GDM1 (cell line): ENCODE measurements around the gene RBM19.

Experiments
- DNase-seq: peaks from one replicate; lab custom pipeline; 2025; lab: John Stamatoyannopoulos, UW

The RBM19 gene

DNA sequence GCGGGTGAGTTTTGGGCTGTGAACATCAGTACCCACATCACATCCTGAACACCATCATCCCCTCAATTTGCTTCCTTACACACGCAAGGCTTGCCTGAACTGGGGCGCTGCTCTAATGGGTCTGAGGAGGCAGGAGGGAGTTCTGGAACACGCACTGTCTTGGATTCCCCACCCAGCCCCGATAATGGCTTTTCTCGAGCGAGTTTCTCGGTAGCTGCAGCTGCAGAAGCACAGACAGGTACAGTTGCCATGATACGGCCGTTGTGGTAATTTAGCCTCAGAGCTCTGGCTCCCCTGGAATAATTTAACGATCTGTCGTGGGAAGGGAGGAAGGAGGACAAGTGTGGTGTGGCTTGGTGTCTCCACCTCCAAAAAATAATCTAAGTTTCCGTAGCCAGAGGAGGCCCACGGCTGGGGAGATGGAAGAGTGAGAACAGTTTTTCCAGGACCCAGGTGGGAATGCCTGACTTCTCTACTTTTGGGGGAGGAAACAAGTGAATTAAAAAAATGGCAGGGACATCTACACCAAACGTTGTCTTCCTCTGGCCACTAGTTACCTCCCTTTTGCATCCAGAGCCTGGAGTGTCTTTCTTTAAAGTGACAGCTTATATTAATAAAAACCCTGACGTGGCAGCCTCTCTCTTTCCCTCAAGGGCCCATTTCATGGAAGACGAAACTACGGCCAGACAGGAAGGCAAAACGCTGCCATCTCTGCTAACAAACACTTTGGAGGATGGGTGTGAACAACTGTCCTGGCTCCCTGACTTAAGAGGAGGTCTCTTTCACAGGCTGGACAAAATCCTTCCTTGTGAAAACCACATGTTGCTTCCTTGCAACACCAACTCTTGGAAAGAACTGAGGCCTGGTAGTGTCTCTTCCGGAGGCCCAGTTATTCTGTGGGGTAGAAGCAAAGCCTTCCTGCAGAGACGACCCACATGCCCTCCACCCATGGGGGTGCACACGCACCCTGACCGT is 84.8 kb downstream of the RBM19 start:
- no peak for DNase-seq

DNA sequence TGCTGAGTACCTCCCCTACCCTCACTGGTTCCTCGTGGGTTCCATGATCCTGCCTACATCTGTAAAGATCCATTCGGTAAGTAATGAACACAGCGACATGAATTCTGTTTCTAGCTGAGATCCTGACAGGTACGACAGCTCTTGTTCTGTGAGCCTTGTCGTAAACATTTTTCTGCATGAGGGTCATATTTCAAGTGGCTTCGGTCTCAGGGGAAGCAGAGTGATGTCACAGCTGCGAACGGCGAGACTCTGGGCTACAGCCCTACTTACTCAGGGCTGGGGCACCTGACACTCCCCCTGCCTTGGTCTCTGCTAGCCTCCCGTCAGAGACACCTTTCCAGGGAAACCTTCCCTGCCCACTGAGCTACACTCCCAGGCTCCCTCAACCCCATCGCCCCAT is 85.8 kb downstream of the RBM19 start:
- no peak for DNase-seq

DNA sequence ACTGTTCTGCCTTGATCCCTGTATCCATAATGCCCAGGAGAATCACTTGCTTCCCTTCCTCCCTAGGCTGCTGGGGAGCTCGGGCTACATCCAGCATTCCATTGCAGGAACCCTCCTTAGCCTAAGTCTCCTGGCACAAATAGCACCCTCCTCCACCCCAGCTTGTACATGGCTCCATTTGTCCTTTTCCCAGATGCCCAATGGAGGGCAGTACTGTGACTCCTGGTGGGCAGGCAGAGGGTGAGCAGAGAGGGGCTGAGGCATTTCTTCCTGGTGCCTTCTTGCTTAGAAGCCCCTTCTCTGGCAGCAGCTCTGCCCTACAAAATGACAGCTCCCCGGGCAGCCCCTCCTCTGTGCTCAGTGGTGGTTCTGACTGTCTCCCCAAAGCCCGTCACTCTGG is 86.5 kb downstream of the RBM19 start:
- no peak for DNase-seq

DNA sequence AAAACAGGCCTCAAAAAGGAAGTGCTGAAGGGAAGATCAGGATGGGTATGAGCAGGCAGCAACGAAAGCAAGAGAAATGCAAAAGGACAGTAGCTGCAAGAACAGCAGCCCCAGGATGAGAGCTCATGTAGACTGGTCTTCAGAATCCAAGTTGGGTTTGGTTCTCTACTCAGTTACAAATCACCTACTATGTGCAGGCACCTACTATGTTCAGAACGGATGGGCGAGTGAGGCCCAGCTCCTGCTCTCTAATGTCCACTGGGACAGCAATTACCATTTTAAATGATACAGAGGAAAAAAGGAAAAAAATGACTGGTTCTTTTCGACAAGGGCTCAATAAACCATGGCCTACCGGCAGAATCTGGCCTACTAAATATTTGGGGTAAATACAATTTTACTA is 88.5 kb downstream of the RBM19 start:
- DNase-seq: no peak

DNA sequence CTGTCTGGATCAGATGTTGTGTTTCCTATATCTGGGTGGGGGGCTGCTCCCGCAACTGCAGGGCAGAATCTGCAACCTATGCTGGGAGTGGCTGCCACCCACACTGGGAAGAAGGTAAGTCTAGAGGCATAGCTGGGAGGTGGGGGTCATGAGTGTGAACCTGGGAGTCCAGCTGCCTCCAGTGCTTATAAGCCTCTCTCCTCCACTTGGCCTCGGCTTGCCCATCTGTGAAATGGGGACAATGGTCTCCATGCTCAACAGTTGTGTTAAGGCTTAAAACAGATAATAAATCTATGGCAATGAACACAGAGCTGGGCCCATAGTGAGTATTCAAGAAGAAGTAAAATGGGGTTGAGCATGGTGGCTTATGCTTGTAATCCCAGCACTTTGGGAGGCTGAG is 90.0 kb downstream of the RBM19 start:
- no peak for DNase-seq

DNA sequence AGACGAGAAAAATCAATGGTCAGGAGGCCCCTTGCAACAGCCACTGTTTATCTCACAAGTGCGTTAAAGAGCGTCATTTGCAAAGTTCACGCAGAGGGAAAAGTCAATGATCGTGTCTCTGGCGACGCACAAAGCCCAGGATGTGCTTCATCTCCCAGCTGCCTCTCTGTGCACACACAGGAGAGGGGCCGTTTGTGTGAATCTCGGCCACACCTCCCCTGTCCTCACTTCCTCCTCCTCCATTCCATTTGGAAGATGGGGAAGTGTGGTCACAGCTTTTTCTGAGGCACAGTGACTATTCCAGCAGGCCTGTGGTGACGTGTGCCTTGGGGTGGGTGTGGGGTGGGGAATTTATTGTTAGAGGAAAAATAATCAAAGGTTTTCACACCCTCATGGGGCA is 90.4 kb downstream of the RBM19 start:
- no peak for DNase-seq

DNA sequence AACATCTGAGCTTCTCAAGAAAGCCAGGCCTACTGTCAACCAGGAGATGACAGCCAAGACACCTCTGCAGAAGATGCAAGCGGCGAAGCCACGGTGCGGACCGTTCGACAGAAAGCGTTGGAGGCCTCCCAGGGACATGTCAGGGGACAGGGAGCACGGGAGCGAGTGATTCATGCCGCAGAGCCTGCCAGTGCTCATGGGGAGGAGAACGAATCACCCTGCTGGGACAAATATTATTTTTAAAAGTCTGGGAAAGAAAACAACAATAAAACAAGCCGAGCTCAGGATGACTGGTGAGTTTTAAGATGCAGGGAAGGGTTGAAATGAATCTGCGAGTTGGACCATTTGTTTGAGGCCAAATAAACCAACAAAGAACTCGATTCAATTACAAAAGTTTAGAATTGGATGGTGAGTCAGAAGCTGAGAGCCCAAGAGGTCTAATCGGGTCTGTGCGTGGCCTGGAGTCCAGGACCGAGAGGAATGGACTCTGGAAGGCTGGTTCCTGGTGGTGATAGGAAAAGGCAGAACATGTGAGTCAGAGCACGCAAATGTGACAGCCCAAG is 91.0 kb downstream of the RBM19 start:
- no peak for DNase-seq

DNA sequence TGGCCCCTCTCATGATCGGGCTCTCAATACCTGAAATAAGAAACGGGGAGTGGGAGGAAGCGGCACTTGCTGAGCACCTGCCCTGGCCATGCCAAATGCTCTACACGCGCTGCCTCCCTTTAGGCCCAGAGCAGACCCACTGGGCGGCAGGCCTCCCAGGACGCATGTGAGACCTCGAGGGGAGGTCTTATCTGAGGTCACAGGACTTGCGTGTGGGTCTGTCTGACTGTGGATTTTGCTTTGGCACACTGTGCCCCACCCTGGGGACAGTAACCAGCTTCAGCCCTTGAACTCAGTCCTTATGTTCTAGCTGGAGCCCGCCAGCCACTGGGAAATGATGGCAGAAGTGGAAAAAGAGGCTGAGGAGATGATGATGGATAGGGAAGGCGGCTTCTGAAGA is 91.8 kb downstream of the RBM19 start:
- DNase-seq: no peak

DNA sequence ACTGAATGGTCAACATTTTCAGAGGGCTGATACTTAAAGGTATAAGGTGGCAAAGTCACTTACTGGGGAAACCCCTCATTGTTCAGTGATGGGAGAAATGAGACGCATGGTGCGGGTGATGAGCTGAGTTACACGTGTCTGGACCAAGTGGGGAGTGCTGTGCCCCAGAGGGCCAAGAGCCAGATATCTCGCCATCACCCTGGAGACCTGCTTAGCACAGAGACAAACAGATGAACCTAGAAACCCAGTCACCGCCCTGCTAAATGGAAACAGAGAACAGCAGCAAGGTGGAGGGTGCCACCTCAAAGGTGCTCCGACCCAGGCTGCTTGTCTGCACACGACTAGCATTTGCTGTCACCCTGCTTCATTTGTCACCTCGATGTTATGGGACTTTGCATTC is 92.4 kb downstream of the RBM19 start:
- no peak for DNase-seq

DNA sequence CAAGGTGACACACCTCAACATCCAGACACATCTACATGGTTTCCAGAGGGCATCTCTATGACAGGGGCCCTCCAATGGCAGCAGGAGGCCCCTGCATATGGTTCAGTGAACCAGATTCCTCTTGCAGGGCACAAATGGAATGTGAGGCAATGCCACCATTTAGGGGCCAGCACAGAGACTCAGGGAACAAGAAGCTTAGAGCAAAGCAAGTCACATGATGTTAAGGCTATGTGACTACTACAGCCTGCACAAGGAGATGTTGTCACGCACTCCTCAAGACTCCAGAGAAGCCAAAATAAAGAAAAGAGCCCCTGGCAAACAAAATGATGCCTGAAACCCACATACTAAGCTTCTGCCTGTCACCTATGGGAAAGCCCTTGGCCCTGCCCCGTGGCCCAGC is 95.2 kb downstream of the RBM19 start:
- DNase-seq: no peak

DNA sequence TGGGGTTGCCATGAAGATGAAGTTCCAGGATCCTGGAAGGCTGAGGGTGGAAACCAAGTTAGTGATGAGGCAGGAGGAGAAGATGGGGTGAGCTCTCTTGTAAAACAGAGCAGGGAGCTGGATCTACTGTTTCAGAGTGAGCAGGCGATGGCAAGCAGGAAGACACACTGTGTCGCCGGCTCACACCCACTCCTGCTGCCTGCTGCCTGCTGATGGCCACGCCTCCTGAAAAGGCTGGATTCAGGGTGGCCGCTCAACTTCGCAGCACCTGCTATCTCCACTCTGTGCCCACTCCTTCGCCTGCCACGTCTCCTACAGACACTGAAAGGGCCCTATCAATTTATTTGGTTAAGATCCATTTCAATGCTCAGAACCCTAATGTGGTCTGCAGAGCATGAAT is 96.1 kb downstream of the RBM19 start:
- no peak for DNase-seq

DNA sequence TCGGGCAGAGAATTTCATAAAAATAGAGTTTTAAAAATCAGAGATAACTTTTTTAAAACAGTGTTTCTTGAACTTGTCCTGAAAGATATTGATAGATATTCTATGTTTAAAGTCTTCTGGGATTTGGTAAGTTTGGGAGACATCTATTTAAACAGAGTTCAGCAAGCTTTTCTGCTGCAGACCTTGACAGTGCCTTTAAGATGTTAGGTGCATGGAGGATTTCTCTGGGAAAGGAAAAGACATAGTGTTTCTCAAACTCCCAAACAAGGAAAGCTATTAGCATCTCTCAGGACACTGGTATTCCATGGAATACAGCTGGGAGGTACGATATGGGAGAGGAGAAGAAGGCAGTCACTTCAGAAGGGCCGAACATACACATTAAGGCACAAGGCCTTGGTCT is 97.8 kb downstream of the RBM19 start:
- no peak for DNase-seq

DNA sequence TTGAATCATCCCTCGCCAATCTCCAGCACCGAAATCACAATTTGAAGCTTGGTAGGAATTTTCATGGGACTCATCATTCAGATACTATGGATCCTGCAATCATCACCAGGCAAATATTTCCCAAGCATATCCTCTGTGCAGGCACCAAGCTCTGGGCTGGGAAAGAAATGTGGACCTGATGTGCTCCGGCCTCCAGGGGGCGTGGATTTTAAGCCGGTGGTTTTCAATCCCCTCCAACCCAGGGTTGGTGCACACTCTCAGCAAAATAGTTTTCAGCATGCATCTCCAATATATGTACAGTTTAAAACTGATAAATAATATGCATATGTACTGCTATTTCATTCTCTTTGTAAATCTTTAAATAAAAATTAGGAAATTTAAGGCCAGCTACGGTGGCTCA is 98.9 kb downstream of the RBM19 start:
- DNase-seq: no peak

DNA sequence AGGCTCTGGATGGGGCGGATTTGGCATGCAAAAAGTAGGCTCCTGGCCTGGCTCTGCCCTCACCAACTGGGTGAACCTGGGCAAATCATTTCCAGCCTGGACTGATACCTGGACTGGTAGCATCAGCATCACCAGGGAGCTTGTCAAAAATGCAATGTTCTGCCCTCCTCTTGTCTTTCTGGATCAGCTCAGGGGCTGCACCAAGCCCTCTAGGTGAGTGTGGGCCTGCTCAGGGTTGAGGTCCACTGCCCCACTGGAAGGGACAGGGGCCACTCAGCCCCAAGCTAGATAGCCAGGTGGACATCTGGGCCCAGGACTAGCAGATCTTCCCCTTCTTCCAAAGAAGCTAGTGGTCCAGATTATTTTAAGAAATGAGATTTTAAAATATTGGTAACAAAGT is 99.6 kb downstream of the RBM19 start:
- no peak for DNase-seq

DNA sequence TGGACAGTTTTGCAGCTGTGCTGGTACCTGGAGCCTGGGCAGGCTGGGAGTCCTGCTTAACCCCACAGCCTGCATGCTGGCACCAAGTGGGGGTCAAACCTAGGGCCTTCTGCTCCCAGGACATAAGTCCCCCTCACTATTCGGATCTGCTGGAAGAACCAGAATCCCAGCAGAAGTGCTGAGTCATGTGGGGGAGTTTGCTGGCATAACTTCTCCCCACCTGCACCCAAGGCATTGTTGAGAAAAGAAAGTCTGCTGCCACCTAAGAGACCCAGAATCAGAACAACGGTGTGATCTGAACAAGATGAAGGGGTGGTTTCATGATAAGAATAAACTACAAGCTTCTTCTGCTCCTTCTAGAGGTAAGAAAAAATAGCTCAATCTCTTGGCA is 102.7 kb downstream of the RBM19 start:
- no peak for DNase-seq

DNA sequence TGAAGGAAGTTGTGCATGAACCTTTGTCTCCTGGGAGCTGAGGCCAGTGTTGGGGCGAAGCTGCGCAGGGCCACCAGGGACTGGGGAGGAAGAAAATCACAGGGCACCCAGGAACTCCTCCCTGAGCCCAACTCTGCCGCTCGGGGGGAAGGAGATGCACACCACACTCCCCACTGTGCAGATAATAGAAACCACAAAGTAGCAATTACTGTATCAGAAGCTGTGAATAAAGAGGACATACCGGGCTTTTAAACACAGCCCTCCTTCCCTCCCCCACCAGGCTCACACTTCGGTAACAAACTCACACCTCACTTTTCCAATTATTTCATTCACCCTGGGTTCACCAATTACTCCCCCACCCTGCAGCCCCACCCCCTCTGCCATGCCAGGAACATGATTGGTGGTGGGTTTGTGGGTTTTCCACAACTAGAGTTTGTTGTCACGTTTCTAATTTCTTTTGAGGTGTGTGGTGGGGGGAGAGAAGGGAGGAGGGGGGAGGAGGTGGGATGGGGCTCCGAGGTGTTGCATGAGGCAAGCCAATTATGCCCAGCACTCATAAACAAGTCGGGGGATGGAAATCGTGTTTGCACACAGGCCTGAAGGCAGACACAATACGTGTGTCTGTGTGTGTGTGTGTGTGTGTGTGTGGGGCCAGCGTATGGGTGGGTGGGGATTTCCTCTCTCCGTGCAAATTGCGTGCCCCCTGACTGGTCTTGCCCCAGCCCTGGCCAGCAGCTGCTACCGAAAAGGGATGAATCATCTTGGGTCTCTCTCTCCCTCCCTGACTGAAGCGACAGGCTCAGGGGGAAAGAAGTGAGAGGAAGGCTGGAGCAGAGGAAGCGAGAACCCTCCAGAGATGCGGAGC is 103.3 kb downstream of the RBM19 start:
- no peak for DNase-seq

DNA sequence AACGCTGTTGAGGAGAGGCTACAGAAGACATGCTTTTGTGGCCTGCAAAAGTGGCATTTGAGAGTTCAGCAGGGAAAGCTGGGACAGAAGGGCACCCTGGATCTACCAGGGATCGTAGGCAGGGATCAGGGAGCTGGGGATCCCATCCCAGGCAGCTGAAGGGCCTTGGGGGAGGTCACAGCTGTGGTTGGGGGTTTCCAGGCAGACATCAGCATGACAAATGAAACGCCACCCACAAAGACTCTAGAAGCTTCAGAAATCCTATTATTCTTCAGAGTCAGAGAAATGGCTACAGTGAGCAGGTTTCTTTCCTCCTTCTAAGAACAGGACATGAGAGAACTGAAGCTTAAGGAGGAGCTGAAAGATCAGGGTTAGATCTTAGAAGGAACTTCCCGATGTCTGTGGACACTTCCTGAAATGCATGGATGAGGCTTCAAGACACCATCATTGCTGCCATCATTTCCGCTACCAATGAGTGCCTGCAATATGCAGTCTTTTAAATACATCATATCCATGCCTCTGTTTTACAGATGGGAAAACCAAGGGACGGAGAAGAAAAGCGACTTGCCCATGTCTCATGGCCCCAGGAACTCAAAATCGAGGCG is 104.3 kb downstream of the RBM19 start:
- no peak for DNase-seq

DNA sequence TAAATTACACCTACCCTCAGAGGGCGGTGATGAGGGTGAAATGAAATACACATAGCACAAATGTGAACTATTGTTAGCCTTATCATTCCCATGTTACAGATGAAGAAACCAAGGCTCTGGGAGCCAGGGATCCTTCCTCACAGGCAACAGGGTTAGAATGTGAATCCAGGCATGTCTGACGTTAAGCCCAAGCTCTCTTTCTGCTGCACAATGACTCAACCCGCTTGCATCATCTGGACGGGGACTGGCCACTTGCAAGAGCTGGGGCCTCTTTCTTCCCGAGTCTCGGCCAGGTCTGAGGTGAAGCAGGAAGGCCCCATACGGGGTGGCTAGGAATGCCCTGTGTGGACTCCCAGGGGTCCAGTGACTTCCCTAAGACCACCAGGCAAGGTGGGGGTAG is 105.2 kb downstream of the RBM19 start:
- no peak for DNase-seq

DNA sequence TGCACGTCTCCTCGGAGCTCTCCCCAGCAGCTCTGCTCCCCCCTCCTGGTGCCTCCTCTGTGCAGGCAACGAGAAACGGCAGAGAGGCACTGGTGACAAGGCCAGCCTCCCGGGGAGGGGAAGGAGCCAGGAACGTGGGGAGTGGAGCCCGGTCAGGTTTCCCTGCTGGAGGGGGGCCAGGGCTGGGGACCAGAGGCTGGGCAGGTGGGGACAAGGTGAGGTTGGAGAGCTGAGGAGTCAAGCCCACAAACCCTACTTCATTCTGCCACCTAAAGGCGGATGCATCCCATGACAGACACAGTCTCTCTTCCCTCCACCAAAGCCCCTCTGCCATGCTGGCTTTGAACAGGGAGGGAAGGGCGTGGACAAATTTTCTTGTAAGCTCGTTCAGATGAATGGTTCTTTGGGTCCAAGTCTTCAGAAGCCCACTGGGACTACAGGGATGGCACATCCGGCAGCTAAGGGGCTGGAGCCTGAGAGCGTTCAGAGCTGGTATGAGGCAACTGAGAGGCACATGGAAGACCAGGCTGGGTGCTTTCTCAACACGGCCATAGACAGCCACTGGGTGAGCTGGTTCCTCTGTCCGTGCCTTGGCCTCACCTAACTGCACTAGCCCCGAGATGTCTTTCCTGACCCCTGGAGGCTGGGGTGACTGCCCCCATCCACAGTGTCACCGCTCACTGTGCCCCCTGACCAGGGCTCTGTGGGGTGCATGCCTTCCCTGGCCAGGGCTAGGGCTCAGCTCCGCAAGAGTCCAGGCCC is 105.9 kb downstream of the RBM19 start:
- DNase-seq: no peak

DNA sequence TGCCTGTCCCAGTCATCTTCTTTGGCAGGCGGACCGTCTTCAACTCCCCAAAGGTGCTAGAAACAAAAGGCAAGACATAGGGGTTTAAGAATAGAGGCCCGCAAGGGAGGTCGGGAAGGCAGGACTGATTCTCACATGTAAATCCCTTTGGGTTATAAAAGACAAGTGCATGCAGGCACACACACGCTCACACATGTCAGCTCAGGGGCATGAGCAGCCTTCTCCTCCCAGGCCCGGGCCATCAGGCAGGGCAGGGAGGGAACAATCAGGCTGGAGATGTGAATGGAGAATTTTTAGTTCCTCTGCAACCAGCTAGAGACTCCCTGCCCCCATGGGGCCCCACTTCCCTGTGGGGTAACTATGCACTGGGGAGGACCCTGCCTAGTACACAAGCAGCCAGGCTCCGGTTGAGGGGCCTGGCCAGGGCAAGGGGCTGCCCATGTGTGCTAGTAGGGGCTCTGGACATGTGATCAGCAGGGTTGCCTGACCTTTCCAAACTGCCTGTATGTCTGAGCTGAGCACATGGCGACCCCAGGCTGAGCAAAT is 107.2 kb downstream of the RBM19 start:
- no peak for DNase-seq

DNA sequence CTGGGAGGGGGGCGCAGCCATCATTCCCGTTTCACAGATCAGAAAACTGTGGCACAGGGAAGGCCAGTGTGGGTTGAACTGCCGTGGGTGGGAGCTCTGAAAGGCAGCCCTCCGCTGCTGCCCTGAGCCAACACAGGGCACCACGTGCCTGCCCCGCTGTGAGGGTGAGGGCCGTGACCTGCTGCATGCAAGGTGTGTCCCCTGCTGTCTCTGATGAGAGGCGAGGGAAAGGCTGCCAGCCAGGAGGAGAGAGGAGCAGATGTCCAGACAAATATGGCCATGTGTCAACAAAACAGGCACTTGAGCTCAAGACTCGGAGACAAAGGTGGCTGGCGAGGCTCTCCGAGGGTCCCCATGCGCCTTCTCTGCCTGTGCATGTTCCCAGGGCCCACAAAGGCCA is 108.8 kb downstream of the RBM19 start:
- no peak for DNase-seq
